HepG2 (cell line): ENCODE measurements around the gene EYA2. TPM values are rescaled to one million over a fixed set of nuclear protein-coding genes. Genes with fewer than 3 reads are reported as not detected.
A peak's percentile ranks its signal among the peaks of the same experiment; 100 is the strongest.

Experiments used
- FOXA3 ChIP-seq: IDR thresholded peaks from 2 replicates; pipeline ENCODE4 v1.6.1; 2016; ENCODE audit warnings: missing genetic modification reagents, missing compliant biosample characterization
- FOXK1 ChIP-seq: sonication (generic); formaldehyde crosslinking; IDR thresholded peaks from 2 replicates; pipeline ENCODE4 v1.4.0; 2020; ENCODE audit warnings: low read depth, missing genetic modification reagents, borderline replicate concordance
- NR3C1 ChIP-seq: sonication (generic); formaldehyde crosslinking; IDR thresholded peaks from 2 replicates; pipeline ENCODE4 v1.4.0; 2020; ENCODE audit warnings: missing genetic modification reagents
- RBM22 ChIP-seq: fragments of 200-400 bp; formaldehyde crosslinking; optimal IDR thresholded peaks from 2 replicates; pipeline ENCODE3; 2017; ENCODE audit warnings: mild to moderate bottlenecking, low read length, moderate library complexity
- ZNF775 ChIP-seq: sonication (generic); formaldehyde crosslinking; IDR thresholded peaks from 2 replicates; pipeline ENCODE4 v1.4.0; 2020; ENCODE audit warnings: missing genetic modification reagents, mild to moderate bottlenecking, moderate library complexity, borderline replicate concordance
- polyA plus RNA-seq, 8 experiments: library from polyadenylated mRNA; depleted of rRNA in 3 of 8; stranded (reverse) in 7 of 8; unstranded in 1 of 8; fragments of >200 nt; fragmentation: Illumina TruSeq in 4 of 8; extraction: Trizol in 4 of 8; gene quantifications; 2 replicates each; pipeline versions ENCODE4 v1.2.1 to v1.2.3, GENCODE V29; 2011 to 2016; ENCODE audit warnings: low read depth in 4 of 8, missing spikeins in 1 of 8, mixed read lengths in 1 of 8; ENCODE audit not compliant: insufficient read depth in 1 of 8
- total RNA-seq, 5 experiments: library from RNA; depleted of rRNA; stranded (reverse); fragments of >200 nt; fragmentation: Illumina TruSeq; extraction: Trizol; gene quantifications; 2 replicates each; pipeline ENCODE4 v1.2.3, GENCODE V29; 2016; ENCODE audit warnings: low read depth in 1 of 5
- TF ChIP-seq, protein P1 (sequence below): sonication (generic); formaldehyde crosslinking; IDR thresholded peaks from 2 replicates; pipeline ENCODE4 v1.4.0; 2020; ENCODE audit warnings: missing genetic modification reagents
- TF ChIP-seq, protein P2 (sequence below): sonication (generic); formaldehyde crosslinking; IDR thresholded peaks from 2 replicates; pipeline ENCODE4 v1.9.0; 2022; ENCODE audit warnings: missing genetic modification reagents, mild to moderate bottlenecking, borderline replicate concordance

The EYA2 gene
- total and polyA plus RNA-seq, 2 of the 13 experiments (the other 11 are each of a cell fraction or from before 2014, with no cell fraction given) = not detected

GRCh38 chr20:46985250-46985649 lies 90.6 kb downstream of the EYA2 start (continued):
- TF ChIP-seq, protein P1, sequence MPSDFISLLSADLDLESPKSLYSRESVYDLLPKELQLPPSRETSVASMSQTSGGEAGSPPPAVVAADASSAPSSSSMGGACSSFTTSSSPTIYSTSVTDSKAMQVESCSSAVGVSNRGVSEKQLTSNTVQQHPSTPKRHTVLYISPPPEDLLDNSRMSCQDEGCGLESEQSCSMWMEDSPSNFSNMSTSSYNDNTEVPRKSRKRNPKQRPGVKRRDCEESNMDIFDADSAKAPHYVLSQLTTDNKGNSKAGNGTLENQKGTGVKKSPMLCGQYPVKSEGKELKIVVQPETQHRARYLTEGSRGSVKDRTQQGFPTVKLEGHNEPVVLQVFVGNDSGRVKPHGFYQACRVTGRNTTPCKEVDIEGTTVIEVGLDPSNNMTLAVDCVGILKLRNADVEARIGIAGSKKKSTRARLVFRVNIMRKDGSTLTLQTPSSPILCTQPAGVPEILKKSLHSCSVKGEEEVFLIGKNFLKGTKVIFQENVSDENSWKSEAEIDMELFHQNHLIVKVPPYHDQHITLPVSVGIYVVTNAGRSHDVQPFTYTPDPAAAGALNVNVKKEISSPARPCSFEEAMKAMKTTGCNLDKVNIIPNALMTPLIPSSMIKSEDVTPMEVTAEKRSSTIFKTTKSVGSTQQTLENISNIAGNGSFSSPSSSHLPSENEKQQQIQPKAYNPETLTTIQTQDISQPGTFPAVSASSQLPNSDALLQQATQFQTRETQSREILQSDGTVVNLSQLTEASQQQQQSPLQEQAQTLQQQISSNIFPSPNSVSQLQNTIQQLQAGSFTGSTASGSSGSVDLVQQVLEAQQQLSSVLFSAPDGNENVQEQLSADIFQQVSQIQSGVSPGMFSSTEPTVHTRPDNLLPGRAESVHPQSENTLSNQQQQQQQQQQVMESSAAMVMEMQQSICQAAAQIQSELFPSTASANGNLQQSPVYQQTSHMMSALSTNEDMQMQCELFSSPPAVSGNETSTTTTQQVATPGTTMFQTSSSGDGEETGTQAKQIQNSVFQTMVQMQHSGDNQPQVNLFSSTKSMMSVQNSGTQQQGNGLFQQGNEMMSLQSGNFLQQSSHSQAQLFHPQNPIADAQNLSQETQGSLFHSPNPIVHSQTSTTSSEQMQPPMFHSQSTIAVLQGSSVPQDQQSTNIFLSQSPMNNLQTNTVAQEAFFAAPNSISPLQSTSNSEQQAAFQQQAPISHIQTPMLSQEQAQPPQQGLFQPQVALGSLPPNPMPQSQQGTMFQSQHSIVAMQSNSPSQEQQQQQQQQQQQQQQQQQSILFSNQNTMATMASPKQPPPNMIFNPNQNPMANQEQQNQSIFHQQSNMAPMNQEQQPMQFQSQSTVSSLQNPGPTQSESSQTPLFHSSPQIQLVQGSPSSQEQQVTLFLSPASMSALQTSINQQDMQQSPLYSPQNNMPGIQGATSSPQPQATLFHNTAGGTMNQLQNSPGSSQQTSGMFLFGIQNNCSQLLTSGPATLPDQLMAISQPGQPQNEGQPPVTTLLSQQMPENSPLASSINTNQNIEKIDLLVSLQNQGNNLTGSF = no peak
- TF ChIP-seq FOXK1 (CRISPR knock-in tag) (no peak), FOXA3 (CRISPR knock-in tag) (peak; percentile 39; the same call in 1 of the 2 replicates), RBM22 (no peak), NR3C1 (no peak), ZNF775 (CRISPR knock-in tag) (no peak)
- TF ChIP-seq, protein P2, sequence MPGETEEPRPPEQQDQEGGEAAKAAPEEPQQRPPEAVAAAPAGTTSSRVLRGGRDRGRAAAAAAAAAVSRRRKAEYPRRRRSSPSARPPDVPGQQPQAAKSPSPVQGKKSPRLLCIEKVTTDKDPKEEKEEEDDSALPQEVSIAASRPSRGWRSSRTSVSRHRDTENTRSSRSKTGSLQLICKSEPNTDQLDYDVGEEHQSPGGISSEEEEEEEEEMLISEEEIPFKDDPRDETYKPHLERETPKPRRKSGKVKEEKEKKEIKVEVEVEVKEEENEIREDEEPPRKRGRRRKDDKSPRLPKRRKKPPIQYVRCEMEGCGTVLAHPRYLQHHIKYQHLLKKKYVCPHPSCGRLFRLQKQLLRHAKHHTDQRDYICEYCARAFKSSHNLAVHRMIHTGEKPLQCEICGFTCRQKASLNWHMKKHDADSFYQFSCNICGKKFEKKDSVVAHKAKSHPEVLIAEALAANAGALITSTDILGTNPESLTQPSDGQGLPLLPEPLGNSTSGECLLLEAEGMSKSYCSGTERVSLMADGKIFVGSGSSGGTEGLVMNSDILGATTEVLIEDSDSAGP (CRISPR knock-in tag) = no peak
